HepG2 (cell line): ENCODE measurements around the gene FURIN. TPM values are rescaled to one million over a fixed set of nuclear protein-coding genes. Genes with fewer than 3 reads are reported as not detected.

Experiments
- ATAC-seq: fragments of 200-7000 bp; cut with Tn5 transposase; 3 replicates; pipeline ENCODE4 v1.9.1; 2020; ENCODE audit warnings: mild to moderate bottlenecking, moderate library complexity
- BruUV-seq: library from RNA; stranded (reverse); fragments of 400-500 nt; replicated peaks from 2 replicates; lab custom pipeline; 2021; lab: Mats Ljungman, UMichigan
- CTCF ChIA-PET: fragments of 300-600 bp; formaldehyde crosslinking; extraction: SDS; loops from one replicate; lab custom pipeline; 2021; ENCODE audit warnings: low total read pairs, inconsistent platforms, low intra/inter-chr PET ratio; lab: Yijun Ruan, JAX
- POLR2A ChIA-PET: fragments of 350-600 bp; sonication (Branson Sonifier 250); formaldehyde crosslinking; loops from one replicate; lab custom pipeline; 2020; ENCODE audit warnings: antibody characterized with exemption, inconsistent platforms; lab: Yijun Ruan, JAX
- DNase-seq: peaks from one replicate; pipeline ENCODE4 v3.0.0-alpha.2; 2015; ENCODE audit warnings: low spot score
- FAIRE-seq: peaks from 3 replicates; lab custom pipeline; 2011; peaks lifted over from hg19 to GRCh38; lab: Jason Lieb, UNC
- H2AFZ ChIP-seq: one replicate; pipeline ENCODE4 v1.6.1; 2011; ENCODE audit warnings: low read length, inconsistent platforms
- H3K27ac ChIP-seq: fragments of 300-600 bp; 3 replicates; pipeline ENCODE4 v1.8.0; 2011; ENCODE audit warnings: mixed run types, mild to moderate bottlenecking, mixed read lengths, low read length, inconsistent platforms; ENCODE audit not compliant: insufficient read depth; ENCODE audit errors: extremely low read length
- H3K27me3 ChIP-seq, 2 experiments: fragments of 200-600 bp in 1 of 2; 2 replicates in 1 of 2; 3 replicates in 1 of 2; pipeline versions ENCODE4 v1.6.0 to v1.8.0; 2011; ENCODE audit warnings: low read length in 2 of 2, mild to moderate bottlenecking in 2 of 2, moderate library complexity in 2 of 2, inconsistent platforms in 1 of 2; ENCODE audit not compliant: insufficient read depth in 2 of 2, control insufficient read depth in 1 of 2
- H3K36me3 ChIP-seq, 2 experiments: fragments of 200-600 bp in 1 of 2; replicated peaks in 1 of 2; 2 replicates in 1 of 2; 3 replicates in 1 of 2; pipeline versions ENCODE4 v1.5.1 to v1.8.0; 2011; ENCODE audit warnings: low read length in 2 of 2, inconsistent platforms in 1 of 2; ENCODE audit not compliant: insufficient read depth in 2 of 2, control insufficient read depth in 1 of 2
- H3K4me1 ChIP-seq: 2 replicates; pipeline ENCODE4 v1.5.1; 2012; ENCODE audit warnings: low read length, inconsistent platforms; ENCODE audit not compliant: insufficient read depth
- H3K4me2 ChIP-seq: 2 replicates; pipeline ENCODE4 v1.6.0; 2011; ENCODE audit warnings: low read depth, low read length, inconsistent platforms
- H3K4me3 ChIP-seq, 3 experiments: fragments of 200-600 bp in 1 of 3; sonication (generic), shearing (Covaris generic) in 1 of 3; replicated peaks in 1 of 3; 2 replicates each; pipeline ENCODE4 v1.5.1; 2011 to 2016; ENCODE audit warnings: low read length in 3 of 3, inconsistent platforms in 2 of 3, low read depth in 2 of 3, mild to moderate bottlenecking in 2 of 3, control low read depth in 1 of 3, mixed read lengths in 1 of 3; ENCODE audit not compliant: insufficient read depth in 1 of 3
- H3K79me2 ChIP-seq: one replicate; pipeline ENCODE4 v1.6.1; 2011; ENCODE audit warnings: low read length, inconsistent platforms; ENCODE audit not compliant: insufficient read depth
- H3K9ac ChIP-seq: 2 replicates; pipeline ENCODE4 v1.6.0; 2011; ENCODE audit warnings: mild to moderate bottlenecking, low read depth, low read length, inconsistent platforms; ENCODE audit not compliant: insufficient read depth
- H3K9me3 ChIP-seq: 2 replicates; pipeline ENCODE4 v1.5.1; 2012; ENCODE audit warnings: mild to moderate bottlenecking, low read length
- H4K20me1 ChIP-seq: 2 replicates; pipeline ENCODE4 v1.6.0; 2011; ENCODE audit warnings: inconsistent platforms, mild to moderate bottlenecking, low read length, moderate library complexity; ENCODE audit not compliant: insufficient read depth
- GATAD1 ChIP-seq: IDR thresholded peaks from 2 replicates; pipeline ENCODE4 v1.6.1; 2016; ENCODE audit warnings: missing genetic modification reagents, missing compliant biosample characterization
- HNRNPL ChIP-seq: fragments of 200-400 bp; formaldehyde crosslinking; IDR thresholded peaks from 2 replicates; pipeline ENCODE4 v1.6.1; 2017; ENCODE audit warnings: mild to moderate bottlenecking, low read depth, low read length
- KLF16 ChIP-seq, 2 experiments: sonication (generic) in 1 of 2; formaldehyde crosslinking in 1 of 2; IDR thresholded peaks; 2 replicates each; pipeline versions ENCODE4 v1.6.1 to v1.8.0; 2016 to 2023; ENCODE audit warnings: missing genetic modification reagents in 2 of 2, missing compliant biosample characterization in 1 of 2
- MYC ChIP-seq: sonication (generic); formaldehyde crosslinking; IDR thresholded peaks from 2 replicates; pipeline ENCODE4 v1.9.0; 2021; ENCODE audit warnings: missing genetic modification reagents, borderline replicate concordance
- NBN ChIP-seq: fragments of 450-650 bp; conservative IDR thresholded peaks from 2 replicates; pipeline ENCODE4 v1.6.1; 2017
- SKI ChIP-seq: fragments of 450-650 bp; IDR thresholded peaks from one replicate; pipeline ENCODE4 v1.6.1; 2018; ENCODE audit warnings: mild to moderate bottlenecking; ENCODE audit not compliant: partially characterized antibody
- YY1 ChIP-seq: IDR thresholded peaks from 2 replicates; pipeline ENCODE4 v1.6.1; 2011; ENCODE audit warnings: low read length, low read depth, moderate library complexity, mild to moderate bottlenecking; ENCODE audit not compliant: insufficient read depth, insufficient replicate concordance
- ZBTB38 ChIP-seq: sonication (generic); formaldehyde crosslinking; IDR thresholded peaks from 2 replicates; pipeline ENCODE4 v1.5.1; 2020; ENCODE audit warnings: mild to moderate bottlenecking, missing genetic modification reagents
- ZNF333 ChIP-seq: sonication (generic); formaldehyde crosslinking; IDR thresholded peaks from 2 replicates; pipeline ENCODE4 v1.4.0; 2020; ENCODE audit warnings: mild to moderate bottlenecking, missing genetic modification reagents, borderline replicate concordance
- ZNF678 ChIP-seq: sonication (generic); formaldehyde crosslinking; IDR thresholded peaks from 2 replicates; pipeline ENCODE4 v1.4.0; 2020; ENCODE audit warnings: mild to moderate bottlenecking, missing genetic modification reagents
- ZNF782 ChIP-seq: sonication (generic); formaldehyde crosslinking; IDR thresholded peaks from 2 replicates; pipeline ENCODE4 v1.4.0; 2020; ENCODE audit warnings: missing genetic modification reagents, mild to moderate bottlenecking, borderline replicate concordance
- WGBS: methylation state at CpG from one replicate; pipeline ENCODE4 v1.1.6; 2017; ENCODE audit warnings: low lambda C conversion rate; 5-methylcytosine and 5-hydroxymethylcytosine counted together
- in situ Hi-C: cut with HindIII; loops from 2 replicates; pipeline ENCODE4 v1.10.0; 2017; ENCODE audit warnings: low pct_unique_long_range_greater_than_20kb; ENCODE audit not compliant: extremely low pct_ligation_motif_present
- intact Hi-C: fragments of 100-400 bp; cut with micrococcal nuclease; formaldehyde crosslinking; loops from one replicate; pipeline ENCODE4 v1.10.0; 2022; ENCODE audit not compliant: unreplicated experiment
- polyA plus RNA-seq, 8 experiments: library from polyadenylated mRNA; depleted of rRNA in 3 of 8; stranded (reverse) in 7 of 8; unstranded in 1 of 8; fragments of >200 nt; fragmentation: Illumina TruSeq in 4 of 8; extraction: Trizol in 4 of 8; gene quantifications; 2 replicates each; pipeline versions ENCODE4 v1.2.1 to v1.2.3, GENCODE V29; 2011 to 2016; ENCODE audit warnings: low read depth in 4 of 8, missing spikeins in 1 of 8, mixed read lengths in 1 of 8; ENCODE audit not compliant: insufficient read depth in 1 of 8
- total RNA-seq, 5 experiments: library from RNA; depleted of rRNA; stranded (reverse); fragments of >200 nt; fragmentation: Illumina TruSeq; extraction: Trizol; gene quantifications; 2 replicates each; pipeline ENCODE4 v1.2.3, GENCODE V29; 2016; ENCODE audit warnings: low read depth in 1 of 5
- TF ChIP-seq, protein P1 (sequence below): IDR thresholded peaks from 2 replicates; pipeline ENCODE4 v1.6.1; 2016; ENCODE audit warnings: missing compliant biosample characterization, missing genetic modification reagents, borderline replicate concordance

The FURIN gene
- total and polyA plus RNA-seq, 2 of the 13 experiments (the other 11 are each of a cell fraction or from before 2014, with no cell fraction given): 15.2 to 17.4 TPM

DNA sequence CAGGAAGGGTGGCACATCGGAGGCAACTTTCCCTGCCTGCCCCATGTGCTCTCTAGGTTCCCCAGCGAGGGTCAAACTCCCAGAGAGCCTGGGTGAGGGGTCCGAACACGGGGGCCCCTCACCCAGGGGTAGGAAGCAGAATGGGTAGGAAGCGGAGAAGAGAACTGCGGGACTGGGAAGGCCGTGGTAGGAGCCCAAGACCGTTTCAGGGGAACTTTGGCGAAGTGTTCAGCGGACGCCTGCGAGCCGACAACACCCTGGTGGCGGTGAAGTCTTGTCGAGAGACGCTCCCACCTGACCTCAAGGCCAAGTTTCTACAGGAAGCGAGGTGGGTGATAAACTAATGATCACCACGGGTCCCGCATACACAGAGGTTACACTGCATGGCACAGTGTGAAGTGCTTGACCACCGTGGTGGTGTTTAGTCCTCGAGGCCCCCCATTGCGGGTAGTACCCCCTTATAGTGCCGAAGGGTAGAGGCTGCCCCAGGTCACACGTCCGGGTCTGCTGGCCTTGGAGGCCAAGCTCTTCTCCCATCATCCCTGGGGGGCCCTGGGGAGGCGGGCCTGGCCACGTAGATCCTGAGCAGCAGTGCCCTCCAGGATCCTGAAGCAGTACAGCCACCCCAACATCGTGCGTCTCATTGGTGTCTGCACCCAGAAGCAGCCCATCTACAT is 24.2 kb downstream of the FURIN start:
- H3K9me3 ChIP-seq: no peaks in the 10 kb centered on the region
- DNase-seq: no peak
- no peak overlapping the region for H3K9ac ChIP-seq
- peak overlapping the region in 2 of 3 experiments; percentile 66 to 76; a peak in 3 of 6 replicates for H3K4me3 ChIP-seq
- TF ChIP-seq ZNF678 (CRISPR knock-in tag): no peak
- TF ChIP-seq ZNF333 (CRISPR knock-in tag): no peak
- intact Hi-C loops: no loop called here
- H3K4me2 ChIP-seq: peak overlapping the region; percentile 65; the same call in 1 of the 2 replicates
- BruUV-seq: no TSS peak
- in situ Hi-C loops: no loop called here
- POLR2A ChIA-PET: interaction anchor here (0.8 to 2.0 kb wide), 8 partner anchors 9 to 228 kb away, joined by 3 to 16 read pairs (median 4); partner anchors contain the start of genes BLM, FES, HDDC3 and MAN2A2
- no peaks in the 10 kb centered on the region for H3K79me2 ChIP-seq
- no peaks in the 10 kb centered on the region for H3K36me3 ChIP-seq
- CTCF ChIA-PET: interaction anchor here (1.1 kb wide), 1 partner anchor 245 kb away, joined by 3 read pairs; no protein-coding TSS in a partner anchor
- no peak for FAIRE-seq
- no peak overlapping the region for H3K27ac ChIP-seq
- H4K20me1 ChIP-seq: no peaks in the 10 kb centered on the region
- peak; percentile 5; the same call in 1 of the 3 replicates for ATAC-seq
- H3K27me3 ChIP-seq: peaks cover 0 to 7% of the 10 kb centered on the region in 2 experiments; a peak in 2 of 5 replicates
- WGBS: 84% methylated on average over 21 of the region's 29 CpGs
- no peaks in the 10 kb centered on the region for H3K4me1 ChIP-seq
- no peak overlapping the region for H2AFZ ChIP-seq

DNA sequence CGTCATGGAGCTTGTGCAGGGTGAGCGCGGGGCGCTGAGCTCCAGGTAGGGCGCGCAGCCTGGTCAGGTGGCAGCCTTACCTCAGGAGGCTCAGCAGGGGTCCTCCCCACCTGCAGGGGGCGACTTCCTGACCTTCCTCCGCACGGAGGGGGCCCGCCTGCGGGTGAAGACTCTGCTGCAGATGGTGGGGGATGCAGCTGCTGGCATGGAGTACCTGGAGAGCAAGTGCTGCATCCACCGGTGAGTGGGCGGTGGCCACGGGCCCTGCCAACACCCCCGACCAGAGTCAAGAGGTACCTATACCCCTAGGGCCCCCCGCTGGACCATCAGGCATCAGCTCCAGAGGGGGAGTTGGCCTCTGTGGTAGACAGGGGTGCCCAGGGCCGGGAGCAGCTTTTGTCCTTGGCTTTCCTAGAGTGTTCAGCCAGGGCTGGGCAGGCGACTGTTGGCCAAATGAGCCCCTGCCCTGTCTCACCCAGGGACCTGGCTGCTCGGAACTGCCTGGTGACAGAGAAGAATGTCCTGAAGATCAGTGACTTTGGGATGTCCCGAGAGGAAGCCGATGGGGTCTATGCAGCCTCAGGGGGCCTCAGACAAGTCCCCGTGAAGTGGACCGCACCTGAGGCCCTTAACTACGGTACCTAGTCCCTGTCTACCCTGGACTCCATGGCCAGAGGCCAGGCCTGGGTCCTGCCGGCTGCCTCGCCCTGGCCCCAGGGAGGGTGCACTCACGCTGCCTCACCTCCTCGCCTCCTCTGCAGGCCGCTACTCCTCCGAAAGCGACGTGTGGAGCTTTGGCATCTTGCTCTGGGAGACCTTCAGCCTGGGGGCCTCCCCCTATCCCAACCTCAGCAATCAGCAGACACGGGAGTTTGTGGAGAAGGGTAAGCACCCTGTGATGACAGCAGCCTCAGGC is 25.0 kb downstream of the FURIN start:
- ATAC-seq (peak; percentile 90), FAIRE-seq (no peak), DNase-seq (peak; percentile 53)
- no peaks in the 10 kb centered on the region for H3K4me1 ChIP-seq
- POLR2A ChIA-PET: interaction anchor here (0.8 to 2.0 kb wide), 8 partner anchors 9 to 228 kb away, joined by 3 to 16 read pairs (median 4); partner anchors contain the start of genes BLM, FES, HDDC3 and MAN2A2
- in situ Hi-C loops: no loop called here
- intact Hi-C loops: no loop called here
- H3K9ac ChIP-seq: peak overlapping the region; percentile 66
- peak overlapping the region; percentile 65 for H3K4me2 ChIP-seq
- CTCF ChIA-PET: interaction anchor here (1.1 kb wide), 1 partner anchor 246 kb away, joined by 3 read pairs; no protein-coding TSS in a partner anchor
- no peaks in the 10 kb centered on the region for H4K20me1 ChIP-seq
- BruUV-seq: TSS peak; percentile 49
- no peak overlapping the region for H2AFZ ChIP-seq
- H3K27ac ChIP-seq: no peak overlapping the region
- 38% methylated on average over 11 of the region's 33 CpGs for WGBS
- peaks cover 0 to 7% of the 10 kb centered on the region in 2 experiments; a peak in 2 of 5 replicates for H3K27me3 ChIP-seq
- no peaks in the 10 kb centered on the region for H3K79me2 ChIP-seq
- no peaks in the 10 kb centered on the region for H3K36me3 ChIP-seq
- H3K9me3 ChIP-seq: no peaks in the 10 kb centered on the region
- peak overlapping the region; percentile 52 to 76 (median 66); a peak in 5 of 6 replicates for H3K4me3 ChIP-seq
- TF ChIP-seq SKI (no peak), NBN (no peak), YY1 (peak; percentile 77), ZNF678 (CRISPR knock-in tag) (no peak), ZBTB38 (CRISPR knock-in tag) (peak; percentile 38; the same call in 1 of the 2 replicates), GATAD1 (peak; percentile 89), ZNF782 (no peak), MYC (CRISPR knock-in tag) (peak; percentile 77), HNRNPL (peak; percentile 45; the same call in 1 of the 2 replicates), KLF16 (CRISPR knock-in tag; IDR thresholded peaks at IDR 0.05) (0 out of 4 replicates have a peak, but pooled peaks of 1 of the 2 experiments have one; percentile 52)
- TF ChIP-seq, protein P1, sequence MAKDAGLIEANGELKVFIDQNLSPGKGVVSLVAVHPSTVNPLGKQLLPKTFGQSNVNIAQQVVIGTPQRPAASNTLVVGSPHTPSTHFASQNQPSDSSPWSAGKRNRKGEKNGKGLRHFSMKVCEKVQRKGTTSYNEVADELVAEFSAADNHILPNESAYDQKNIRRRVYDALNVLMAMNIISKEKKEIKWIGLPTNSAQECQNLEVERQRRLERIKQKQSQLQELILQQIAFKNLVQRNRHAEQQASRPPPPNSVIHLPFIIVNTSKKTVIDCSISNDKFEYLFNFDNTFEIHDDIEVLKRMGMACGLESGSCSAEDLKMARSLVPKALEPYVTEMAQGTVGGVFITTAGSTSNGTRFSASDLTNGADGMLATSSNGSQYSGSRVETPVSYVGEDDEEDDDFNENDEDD (CRISPR knock-in tag): no peak
